Measurements from ENCODE around the gene CEBPE. TPM values are rescaled to one million over a fixed set of nuclear protein-coding genes. Genes with fewer than 3 reads are reported as not detected.

The CEBPE gene
- total RNA-seq, 1 donor from 2014 or later: not detected

DNA sequence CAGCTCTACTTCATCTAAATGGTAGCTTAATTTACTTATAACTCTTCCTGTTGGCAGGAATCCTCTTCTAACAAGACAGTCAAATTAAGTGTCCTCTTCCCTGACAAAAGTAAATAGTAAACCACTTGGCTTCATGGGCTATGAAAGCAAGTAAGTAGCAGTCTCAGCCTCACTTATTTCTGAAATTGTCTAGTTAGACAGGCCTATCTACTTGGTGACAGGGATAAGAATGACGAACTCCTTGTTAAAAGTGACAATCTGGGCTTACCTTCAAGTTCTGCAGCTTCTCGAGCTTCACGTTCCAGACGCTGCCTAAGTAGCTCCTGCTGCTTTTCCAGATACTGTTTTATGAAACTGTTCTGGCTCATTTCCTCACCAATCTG is 28.8 kb downstream of the CEBPE start:
- H3K27me3 Mint-ChIP-seq (ENCODE audit: insufficient read depth): no peaks in the 10 kb centered on the region
- peaks cover 25% of the 10 kb centered on the region for H3K4me1 Mint-ChIP-seq (ENCODE audit: low read depth)
- intact Hi-C loops (cut with micrococcal nuclease): loop anchor here (10.0 kb wide), 2 partner anchors 505 to 1145 kb away; partner anchors contain the start of genes DAD1, GMPR2 and NEDD8

DNA sequence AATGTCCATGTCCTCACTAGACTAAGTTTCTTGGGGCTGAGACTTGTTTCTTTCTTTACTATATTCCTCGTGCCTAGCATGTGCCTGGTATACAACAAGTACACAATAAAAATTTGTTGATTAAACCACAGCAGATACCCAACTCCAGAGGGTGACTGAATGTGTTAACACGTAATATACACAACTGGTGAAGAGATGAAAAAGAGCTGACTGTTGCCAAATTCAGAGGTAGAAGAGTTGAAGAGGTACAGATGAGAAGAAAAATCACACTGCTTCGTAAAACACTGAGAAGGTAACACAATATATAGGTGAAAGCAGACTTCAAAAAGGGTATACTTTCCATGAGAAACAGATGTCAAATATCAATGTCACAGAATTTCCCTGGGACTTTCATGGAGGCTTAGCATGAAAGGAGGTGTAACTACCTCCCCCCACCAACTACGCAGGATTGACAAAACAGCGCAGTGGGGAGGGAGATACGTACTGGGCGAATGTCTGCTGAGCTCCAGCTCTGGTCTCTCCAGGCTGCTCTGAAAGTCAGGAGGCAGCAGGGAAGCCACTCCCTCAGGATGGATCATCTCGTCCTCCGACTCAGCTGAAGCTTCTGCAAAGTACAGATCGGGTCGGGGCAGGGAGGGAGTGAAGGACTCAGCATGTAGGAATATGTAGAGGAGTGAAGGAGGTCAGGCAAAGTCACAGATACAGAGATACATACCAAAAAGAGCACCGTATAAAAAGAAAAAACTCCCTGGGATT is 29.4 kb downstream of the CEBPE start:
- Mint-ChIP-seq H3K36me3 (ENCODE audit: low read depth) (peaks cover 45% of the 10 kb centered on the region), H3K4me3 (no peak overlapping the region), H3K27me3 (ENCODE audit: insufficient read depth) (no peaks in the 10 kb centered on the region), H3K4me1 (ENCODE audit: low read depth) (peaks cover 27% of the 10 kb centered on the region), H3K9me3 (no peaks in the 10 kb centered on the region), H3K27ac (peak overlapping the region; percentile 6)
- DNase-seq (ENCODE audit: low spot score): no peak
- intact Hi-C loops (cut with micrococcal nuclease): loop anchor here (10.0 kb wide), 2 partner anchors 505 to 1145 kb away; partner anchors contain the start of genes DAD1, GMPR2 and NEDD8

More for the DNA sequence above, 28.8 kb downstream of the CEBPE start:
- H3K36me3 Mint-ChIP-seq (ENCODE audit: low read depth): peaks cover 44% of the 10 kb centered on the region
- DNase-seq (ENCODE audit: low spot score): no peak
- H3K4me3 Mint-ChIP-seq: no peak overlapping the region
- no peak overlapping the region for H3K27ac Mint-ChIP-seq
- H3K9me3 Mint-ChIP-seq: no peaks in the 10 kb centered on the region

- Mint-ChIP-seq H3K27me3 (ENCODE audit: insufficient read depth) (no peaks in the 10 kb centered on the region), H3K4me3 (no peak overlapping the region), H3K9me3 (no peaks in the 10 kb centered on the region), H3K27ac (no peak overlapping the region), H3K4me1 (ENCODE audit: low read depth) (peaks cover 27% of the 10 kb centered on the region), H3K36me3 (ENCODE audit: low read depth) (peaks cover 40% of the 10 kb centered on the region)
- intact Hi-C loops (cut with micrococcal nuclease): no loop called here
- DNase-seq (ENCODE audit: low spot score): no peak
These were observed 32.5 kb downstream of the CEBPE start for GRCh38 chr14:23086565-23086964.

GRCh38 chr14:23085458-23085857 is 33.6 kb downstream of the CEBPE start:
- H3K27ac Mint-ChIP-seq: peak overlapping the region; percentile 76
- H3K27me3 Mint-ChIP-seq (ENCODE audit: insufficient read depth): no peaks in the 10 kb centered on the region
- peaks cover 27% of the 10 kb centered on the region for H3K4me1 Mint-ChIP-seq (ENCODE audit: low read depth)
- H3K4me3 Mint-ChIP-seq: no peak overlapping the region
- no peak for DNase-seq (ENCODE audit: low spot score)
- H3K36me3 Mint-ChIP-seq (ENCODE audit: low read depth): peaks cover 45% of the 10 kb centered on the region
- H3K9me3 Mint-ChIP-seq: no peaks in the 10 kb centered on the region
- intact Hi-C loops (cut with micrococcal nuclease): loop anchor here (1.0 kb wide), 2 partner anchors 8 to 14 kb away; no protein-coding TSS in a partner anchor

DNA sequence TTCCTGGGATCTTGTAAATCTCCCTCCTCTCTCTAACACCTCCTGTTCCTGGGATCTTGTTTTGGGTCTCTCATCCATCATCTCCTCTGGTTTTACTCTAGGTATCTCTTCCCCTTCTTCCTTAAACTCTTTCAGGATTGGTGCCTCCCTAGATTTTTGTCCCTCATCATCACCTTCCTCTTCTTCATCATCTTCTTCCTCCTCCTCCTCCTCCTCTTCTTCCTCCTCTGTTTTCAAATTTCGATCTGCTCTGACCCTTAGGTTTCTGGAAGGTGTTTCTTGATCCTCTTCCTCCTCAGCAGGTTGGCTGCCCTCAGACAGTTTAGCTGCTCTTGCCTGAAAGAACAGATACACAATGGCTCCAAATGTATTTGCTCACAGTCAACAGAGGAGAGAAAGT is 38.6 kb downstream of the CEBPE start:
- Mint-ChIP-seq H3K36me3 (ENCODE audit: low read depth) (peaks cover 50% of the 10 kb centered on the region), H3K4me3 (no peak overlapping the region), H3K4me1 (ENCODE audit: low read depth) (peaks cover 3% of the 10 kb centered on the region), H3K27me3 (ENCODE audit: insufficient read depth) (no peaks in the 10 kb centered on the region), H3K9me3 (no peaks in the 10 kb centered on the region), H3K27ac (peak overlapping the region; percentile 9)
- DNase-seq (ENCODE audit: low spot score): no peak
- intact Hi-C loops (cut with micrococcal nuclease): no loop called here

GRCh38 chr14:23079716-23080115 is 39.3 kb downstream of the CEBPE start:
- intact Hi-C loops (cut with micrococcal nuclease): no loop called here
- Mint-ChIP-seq H3K4me3 (no peak overlapping the region), H3K27ac (peak overlapping the region; percentile 4), H3K27me3 (ENCODE audit: insufficient read depth) (no peaks in the 10 kb centered on the region), H3K36me3 (ENCODE audit: low read depth) (peaks cover 52% of the 10 kb centered on the region), H3K4me1 (ENCODE audit: low read depth) (no peaks in the 10 kb centered on the region), H3K9me3 (no peaks in the 10 kb centered on the region)
- no peak for DNase-seq (ENCODE audit: low spot score)

DNA sequence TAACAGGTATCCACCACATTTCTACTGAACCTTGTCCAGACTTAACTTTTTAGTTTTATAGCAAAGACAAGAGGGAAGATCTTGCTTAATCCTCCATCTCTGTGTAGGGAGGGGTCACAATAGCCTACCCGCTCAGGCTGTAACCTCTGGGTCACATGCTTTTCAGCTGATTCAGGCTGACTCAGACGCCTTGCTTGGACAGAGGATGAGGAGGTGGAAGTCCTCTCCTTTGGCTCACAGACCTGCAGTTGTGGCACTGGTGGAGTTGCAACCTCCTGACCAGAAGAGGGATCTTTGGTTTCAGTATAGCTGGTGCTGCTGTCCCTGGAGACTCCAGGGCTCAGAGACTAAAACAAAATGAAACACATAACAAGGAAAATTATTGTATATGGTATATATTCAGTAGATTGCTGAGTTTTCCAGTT is 40.4 kb downstream of the CEBPE start:
- H3K27ac Mint-ChIP-seq: no peak overlapping the region

GRCh38 chr14:23077962-23078361 is 41.1 kb downstream of the CEBPE start:
- Mint-ChIP-seq H3K36me3 (ENCODE audit: low read depth) (peaks cover 50% of the 10 kb centered on the region), H3K4me3 (no peak overlapping the region), H3K4me1 (ENCODE audit: low read depth) (peaks cover under 1% of the 10 kb centered on the region), H3K27ac (no peak overlapping the region), H3K27me3 (ENCODE audit: insufficient read depth) (no peaks in the 10 kb centered on the region), H3K9me3 (no peaks in the 10 kb centered on the region)
- no peak for DNase-seq (ENCODE audit: low spot score)
- intact Hi-C loops (cut with micrococcal nuclease): loop anchor here (1.0 to 2.0 kb wide), 3 partner anchors 7 to 109 kb away; no protein-coding TSS in a partner anchor

More for the DNA sequence above, 40.4 kb downstream of the CEBPE start:
- Mint-ChIP-seq H3K27me3 (ENCODE audit: insufficient read depth) (no peaks in the 10 kb centered on the region), H3K9me3 (no peaks in the 10 kb centered on the region), H3K4me1 (ENCODE audit: low read depth) (no peaks in the 10 kb centered on the region), H3K36me3 (ENCODE audit: low read depth) (peaks cover 48% of the 10 kb centered on the region), H3K4me3 (no peak overlapping the region)
- no peak for DNase-seq (ENCODE audit: low spot score)
- intact Hi-C loops (cut with micrococcal nuclease): no loop called here

DNA sequence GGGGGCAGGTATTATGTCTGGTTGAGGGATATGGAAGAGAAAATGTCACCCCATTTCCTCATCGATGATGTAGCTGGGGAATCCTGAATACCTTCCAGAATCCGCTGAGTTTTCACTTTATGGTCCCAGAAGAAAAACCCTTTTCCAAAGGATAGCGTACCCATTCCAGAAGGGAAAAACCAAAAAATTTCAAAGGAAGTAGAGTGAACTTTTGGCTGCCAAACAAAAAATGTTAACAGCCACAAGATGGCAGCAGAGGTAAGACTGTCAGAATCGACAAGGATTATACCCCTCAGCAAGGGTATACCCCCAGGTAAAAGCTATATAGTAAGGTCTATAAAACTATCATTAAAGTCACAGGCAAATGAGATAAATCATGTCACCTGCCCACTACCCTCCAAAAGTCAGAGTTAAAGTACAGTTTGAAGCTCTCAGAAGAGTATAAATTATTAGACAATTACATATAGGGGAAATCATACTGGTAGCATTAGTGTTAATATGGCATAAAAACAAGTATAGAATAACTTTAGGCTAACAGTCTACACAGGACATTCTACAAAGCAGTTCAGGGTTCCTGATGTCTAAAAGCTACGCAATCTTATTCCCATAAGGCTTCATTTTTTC is 42.2 kb downstream of the CEBPE start:
- Mint-ChIP-seq H3K9me3 (no peaks in the 10 kb centered on the region), H3K27me3 (ENCODE audit: insufficient read depth) (no peaks in the 10 kb centered on the region), H3K27ac (no peak overlapping the region), H3K36me3 (ENCODE audit: low read depth) (peaks cover 55% of the 10 kb centered on the region), H3K4me3 (no peak overlapping the region), H3K4me1 (ENCODE audit: low read depth) (peaks cover 11% of the 10 kb centered on the region)
- intact Hi-C loops (cut with micrococcal nuclease): loop anchor here (1.0 to 2.0 kb wide), 3 partner anchors 8 to 110 kb away; no protein-coding TSS in a partner anchor
- DNase-seq (ENCODE audit: low spot score): no peak

- H3K27ac Mint-ChIP-seq: no peak overlapping the region
- intact Hi-C loops (cut with micrococcal nuclease): no loop called here
- peaks cover 50% of the 10 kb centered on the region for H3K36me3 Mint-ChIP-seq (ENCODE audit: low read depth)
- no peak for DNase-seq (ENCODE audit: low spot score)
- H3K9me3 Mint-ChIP-seq: no peaks in the 10 kb centered on the region
- H3K4me1 Mint-ChIP-seq (ENCODE audit: low read depth): peaks cover 24% of the 10 kb centered on the region
- no peak overlapping the region for H3K4me3 Mint-ChIP-seq
- no peaks in the 10 kb centered on the region for H3K27me3 Mint-ChIP-seq (ENCODE audit: insufficient read depth)
These were observed 44.1 kb downstream of the CEBPE start for GRCh38 chr14:23074906-23075305.

DNA sequence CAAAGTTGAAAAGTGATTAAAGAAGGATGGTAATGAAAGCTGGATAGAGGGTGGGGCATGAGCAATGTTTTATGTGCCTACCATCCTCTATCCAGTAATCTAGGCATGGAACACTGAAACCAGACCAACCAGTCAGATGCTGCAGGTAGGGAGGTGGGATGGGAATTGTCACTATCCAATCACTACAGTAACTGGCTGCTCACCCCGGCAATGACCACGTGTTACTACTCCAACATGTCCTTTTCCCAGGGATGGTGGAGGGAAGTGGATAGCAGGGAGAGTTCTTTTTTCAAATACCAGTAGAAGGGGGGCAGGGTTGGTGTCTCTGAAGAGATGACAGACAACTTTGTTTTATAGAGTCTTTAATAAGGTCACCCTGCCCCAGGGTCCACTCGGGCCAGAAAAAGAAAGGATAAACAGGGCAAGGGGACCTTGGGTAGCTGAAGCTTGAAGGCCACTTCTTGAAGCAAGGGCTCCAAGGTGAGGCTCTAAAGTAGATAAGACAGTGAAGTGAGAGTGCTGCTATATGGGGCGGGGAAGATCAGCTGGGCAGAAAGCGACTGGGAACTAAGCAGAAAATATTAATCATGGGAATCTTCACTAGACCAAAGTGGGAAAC is 47.0 kb downstream of the CEBPE start:
- peak overlapping the region; percentile 65 for H3K27ac Mint-ChIP-seq
- H3K4me3 Mint-ChIP-seq: peak overlapping the region; percentile 94
- H3K36me3 Mint-ChIP-seq (ENCODE audit: low read depth): peaks cover 40% of the 10 kb centered on the region
- H3K4me1 Mint-ChIP-seq (ENCODE audit: low read depth): peaks cover 35% of the 10 kb centered on the region
- H3K9me3 Mint-ChIP-seq: no peaks in the 10 kb centered on the region
- intact Hi-C loops (cut with micrococcal nuclease): loop anchor here (1.0 kb wide), 4 partner anchors 13 to 37 kb away; no protein-coding TSS in a partner anchor
- no peaks in the 10 kb centered on the region for H3K27me3 Mint-ChIP-seq (ENCODE audit: insufficient read depth)
- no peak for DNase-seq (ENCODE audit: low spot score)

DNA sequence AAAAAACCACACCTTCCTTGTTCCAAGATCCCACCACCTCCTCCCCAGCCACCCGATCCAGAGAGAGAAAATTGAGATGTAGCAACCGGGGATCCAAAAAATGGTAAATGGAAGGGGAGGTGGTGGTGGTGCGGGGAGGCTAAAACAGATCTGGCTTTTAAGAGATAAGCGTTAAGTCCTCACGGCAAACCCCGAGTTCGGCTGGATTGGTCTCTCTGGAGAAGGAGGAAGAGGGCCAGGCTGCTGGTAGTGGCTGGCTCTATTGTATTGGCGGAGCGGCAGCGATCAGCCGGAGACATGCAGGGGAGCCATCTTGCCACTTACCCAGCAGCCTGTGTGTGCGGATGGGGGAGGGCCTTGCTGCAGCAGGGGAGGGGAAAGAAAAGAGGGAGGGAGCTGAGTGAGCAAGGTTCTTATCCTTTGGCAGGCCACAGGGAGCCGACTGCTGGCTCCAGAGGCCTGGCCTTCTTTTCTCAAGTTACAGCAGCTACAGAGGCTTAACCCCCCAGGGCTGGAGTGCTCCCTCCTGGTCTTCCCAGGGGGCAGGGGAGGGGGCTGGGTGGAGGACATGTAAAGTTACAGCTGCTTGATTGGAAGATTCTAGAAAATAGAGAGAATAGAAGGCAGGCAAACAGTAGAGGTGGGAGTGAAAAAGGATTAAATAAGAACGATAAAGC is 47.7 kb downstream of the CEBPE start:
- peak overlapping the region; percentile 65 for H3K27ac Mint-ChIP-seq
- peak overlapping the region; percentile 94 for H3K4me3 Mint-ChIP-seq

More for the DNA sequence above, 47.7 kb downstream of the CEBPE start:
- DNase-seq (ENCODE audit: low spot score): peak; percentile 74
- Mint-ChIP-seq H3K27me3 (ENCODE audit: insufficient read depth) (no peaks in the 10 kb centered on the region), H3K4me1 (ENCODE audit: low read depth) (peaks cover 35% of the 10 kb centered on the region), H3K36me3 (ENCODE audit: low read depth) (peaks cover 38% of the 10 kb centered on the region), H3K9me3 (no peaks in the 10 kb centered on the region)
- intact Hi-C loops (cut with micrococcal nuclease): loop anchor here (1.0 kb wide), 4 partner anchors 13 to 36 kb away; no protein-coding TSS in a partner anchor
